Activated B cell treated with CpG ODN at 0.5 μM for 24 hours (primary cell): Measurements from ENCODE around the gene CCDC197. TPM values are rescaled to one million over a fixed set of nuclear protein-coding genes. Genes with fewer than 3 reads are reported as not detected.

ENCODE experiments used
- ATAC-seq: fragments of 200-7000 bp; cut with Tn5 transposase; one replicate; pipeline ENCODE4 v1.10.0; 2021; ENCODE audit warnings: low read depth, mild to moderate bottlenecking, moderate library complexity
- CTCF ChIA-PET: fragments of 350-600 bp; sonication (Branson Sonifier 250); formaldehyde crosslinking; loops from one replicate; lab custom pipeline; 2021; ENCODE audit warnings: antibody characterized with exemption; lab: Charles Lee
- POLR2A ChIA-PET: fragments of 350-600 bp; sonication (Branson Sonifier 250); formaldehyde crosslinking; loops from one replicate; lab custom pipeline; 2021; ENCODE audit warnings: antibody characterized with exemption; lab: Charles Lee
- DNase-seq: peaks from one replicate; pipeline ENCODE4 v3.0.0; 2022
- H3K27ac Mint-ChIP-seq: one replicate; pipeline ENCODE4 v1.8.0; 2020; ENCODE audit warnings: mixed read lengths
- H3K27me3 Mint-ChIP-seq: one replicate; pipeline ENCODE4 v1.8.0; 2021; ENCODE audit warnings: mixed read lengths
- H3K36me3 Mint-ChIP-seq: one replicate; pipeline ENCODE4 v1.8.0; 2021; ENCODE audit warnings: low read depth, mixed read lengths
- H3K4me1 Mint-ChIP-seq: one replicate; pipeline ENCODE4 v1.8.0; 2021; ENCODE audit warnings: mixed read lengths
- H3K4me3 Mint-ChIP-seq: one replicate; pipeline ENCODE4 v1.8.0; 2020; ENCODE audit warnings: mild to moderate bottlenecking, mixed read lengths
- H3K9me3 Mint-ChIP-seq: one replicate; pipeline ENCODE4 v1.8.0; 2020; ENCODE audit warnings: mixed read lengths
- CTCF ChIP-seq: fragments of 200-600 bp; IDR thresholded peaks from one replicate; pipeline ENCODE4 v1.8.0; 2022; ENCODE audit warnings: antibody characterized with exemption, mild to moderate bottlenecking
- intact Hi-C: fragments of 100-400 bp; cut with micrococcal nuclease; formaldehyde crosslinking; loops from one replicate; pipeline ENCODE4 v1.15.1; 2024
- total RNA-seq: library from RNA; stranded (reverse); gene quantifications from 2 replicates; pipeline ENCODE4 v1.2.3, GENCODE V29; 2022

The CCDC197 gene
- total RNA-seq, 1 donor from 2014 or later = not detected

- Mint-ChIP-seq H3K27me3 (no peaks in the 10 kb centered on the region), H3K9me3 (no peaks in the 10 kb centered on the region), H3K36me3 (no peaks in the 10 kb centered on the region), H3K4me3 (no peak overlapping the region), H3K27ac (no peak overlapping the region), H3K4me1 (peaks cover 46% of the 10 kb centered on the region)
- ATAC-seq (no peak), DNase-seq (no peak)
- CTCF ChIA-PET = interaction anchor here (1.1 to 2.6 kb wide), 3 partner anchors 13 to 18 kb away, joined by 4 to 17 read pairs (median 16); no protein-coding TSS in a partner anchor
- intact Hi-C loops = no loop called here
- no peak for TF ChIP-seq CTCF
- POLR2A ChIA-PET = interaction anchor here (1.5 to 1.6 kb wide), 2 partner anchors 10 to 26 kb away, joined by 5 read pairs; no protein-coding TSS in a partner anchor
Observed at GRCh38 chr14:93952829-93953228, 44.3 kb upstream of the CCDC197 start.

- ATAC-seq = no peak
- Mint-ChIP-seq H3K27me3 (no peaks in the 10 kb centered on the region), H3K9me3 (no peaks in the 10 kb centered on the region), H3K27ac (no peak overlapping the region), H3K36me3 (no peaks in the 10 kb centered on the region), H3K4me1 (peaks cover 50% of the 10 kb centered on the region), H3K4me3 (no peak overlapping the region)
- POLR2A ChIA-PET = interaction anchor here (1.6 kb wide), 1 partner anchor 10 kb away, joined by 5 read pairs; no protein-coding TSS in a partner anchor
- CTCF ChIA-PET = interaction anchor here (1.1 to 2.6 kb wide), 3 partner anchors 14 to 17 kb away, joined by 4 to 17 read pairs (median 16); no protein-coding TSS in a partner anchor
- intact Hi-C loops = no loop called here
- no peak for TF ChIP-seq CTCF
- no peak for DNase-seq
Observed at GRCh38 chr14:93953263-93953662, 43.8 kb upstream of the CCDC197 start.

- CTCF ChIA-PET = interaction anchor here (1.1 to 12.0 kb wide), 4 partner anchors 14 to 17 kb away, joined by 4 to 126 read pairs (median 16); no protein-coding TSS in a partner anchor
- H3K36me3 Mint-ChIP-seq = no peaks in the 10 kb centered on the region
- no peaks in the 10 kb centered on the region for H3K27me3 Mint-ChIP-seq
- no peak for TF ChIP-seq CTCF
- no peaks in the 10 kb centered on the region for H3K9me3 Mint-ChIP-seq
- POLR2A ChIA-PET = interaction anchor here (1.6 to 7.2 kb wide), 2 partner anchors 9 to 16 kb away, joined by 5 to 133 read pairs; no protein-coding TSS in a partner anchor
- ATAC-seq (no peak), DNase-seq (no peak)
- intact Hi-C loops = loop anchor here (2.0 kb wide), 1 partner anchor 17 kb away; no protein-coding TSS in a partner anchor
- peaks cover 57% of the 10 kb centered on the region for H3K4me1 Mint-ChIP-seq
- H3K27ac Mint-ChIP-seq = no peak overlapping the region
- H3K4me3 Mint-ChIP-seq = no peak overlapping the region
Observed at GRCh38 chr14:93953739-93954515, 43.2 kb upstream of the CCDC197 start.

GRCh38 chr14:93954516-93954830, 42.6 kb upstream of the CCDC197 start:
- no peaks in the 10 kb centered on the region for H3K9me3 Mint-ChIP-seq
- H3K4me3 Mint-ChIP-seq = peak overlapping the region; percentile 75
- peak overlapping the region; percentile 76 for H3K27ac Mint-ChIP-seq
- H3K4me1 Mint-ChIP-seq = peaks cover 63% of the 10 kb centered on the region
- POLR2A ChIA-PET = interaction anchor here (7.2 kb wide), 1 partner anchor 16 kb away, joined by 133 read pairs; no protein-coding TSS in a partner anchor
- DNase-seq (no peak), ATAC-seq (no peak)
- no peak for TF ChIP-seq CTCF
- H3K36me3 Mint-ChIP-seq = no peaks in the 10 kb centered on the region
- no peaks in the 10 kb centered on the region for H3K27me3 Mint-ChIP-seq
- intact Hi-C loops = loop anchor here (2.0 kb wide), 1 partner anchor 16 kb away; no protein-coding TSS in a partner anchor
- CTCF ChIA-PET = interaction anchor here (3.3 to 12.0 kb wide), 2 partner anchors 16 kb away, joined by 16 to 126 read pairs; no protein-coding TSS in a partner anchor
